MM.1S (cell line): ENCODE results near the gene KCNS1.
A peak's percentile ranks its signal among the peaks of the same experiment; 100 is the strongest.

ENCODE experiments used
- DNase-seq: peaks from one replicate; pipeline ENCODE4 v3.0.0-alpha.2; 2015
- H2AFZ ChIP-seq: fragments of 300-600 bp; sonication (generic); 2 replicates; pipeline ENCODE4 v1.6.0; 2016; ENCODE audit warnings: antibody characterized with exemption, low read length
- H3F3A ChIP-seq: fragments of 300-600 bp; sonication (generic); 2 replicates; pipeline ENCODE4 v1.6.1; 2016; ENCODE audit warnings: mild to moderate bottlenecking, antibody characterized with exemption, low read length, moderate library complexity, mixed read lengths; ENCODE audit not compliant: insufficient read depth
- H3K27ac ChIP-seq: fragments of 300-600 bp; sonication (generic); 2 replicates; pipeline ENCODE4 v1.5.1; 2016; ENCODE audit warnings: mild to moderate bottlenecking, low read length
- H3K27me3 ChIP-seq: fragments of 300-600 bp; sonication (generic); replicated peaks from 2 replicates; pipeline ENCODE4 v1.6.0; 2016; ENCODE audit warnings: low read length; ENCODE audit not compliant: insufficient read depth
- H3K36me3 ChIP-seq: fragments of 300-600 bp; sonication (generic); replicated peaks from 2 replicates; pipeline ENCODE4 v1.6.1; 2016; ENCODE audit warnings: mild to moderate bottlenecking, low read length, mixed read lengths; ENCODE audit not compliant: insufficient read depth
- H3K4me1 ChIP-seq: fragments of 300-600 bp; sonication (generic); 2 replicates; pipeline ENCODE4 v1.6.1; 2016; ENCODE audit warnings: low read length, mixed read lengths
- H3K4me2 ChIP-seq: fragments of 300-600 bp; sonication (generic); 2 replicates; pipeline ENCODE4 v1.6.0; 2016; ENCODE audit warnings: low read depth, low read length
- H3K4me3 ChIP-seq: fragments of 300-600 bp; sonication (generic); 2 replicates; pipeline ENCODE4 v1.5.1; 2016; ENCODE audit warnings: low read length, mixed read lengths
- H3K79me2 ChIP-seq: fragments of 300-600 bp; sonication (generic); 2 replicates; pipeline ENCODE4 v1.6.1; 2016; ENCODE audit warnings: mixed run types, low read length, mixed read lengths
- H3K9ac ChIP-seq: fragments of 300-600 bp; sonication (generic); 2 replicates; pipeline ENCODE4 v1.6.1; 2016; ENCODE audit warnings: low read length, mixed read lengths
- H3K9me2 ChIP-seq: fragments of 300-600 bp; sonication (generic); replicated peaks from 2 replicates; pipeline ENCODE4 v1.6.1; 2016; ENCODE audit warnings: mild to moderate bottlenecking, low read length, mixed read lengths; ENCODE audit not compliant: insufficient read depth
- H3K9me3 ChIP-seq: fragments of 300-600 bp; sonication (generic); replicated peaks from 2 replicates; pipeline ENCODE4 v1.6.1; 2016; ENCODE audit warnings: mild to moderate bottlenecking, low read length, mixed read lengths; ENCODE audit not compliant: insufficient read depth
- H4K20me1 ChIP-seq: fragments of 300-600 bp; sonication (generic); 2 replicates; pipeline ENCODE4 v1.6.1; 2016; ENCODE audit warnings: mild to moderate bottlenecking, low read length, moderate library complexity, mixed read lengths; ENCODE audit not compliant: insufficient read depth
- EZH2 ChIP-seq: fragments of 300-600 bp; sonication (generic); optimal IDR thresholded peaks from 2 replicates; pipeline ENCODE3; 2017; ENCODE audit warnings: low read depth, mild to moderate bottlenecking, antibody characterized with exemption, low read length, mixed read lengths
- EZH2phosphoT487 ChIP-seq: fragments of 300-600 bp; sonication (generic); IDR thresholded peaks from 2 replicates; pipeline ENCODE4 v1.6.1; 2018; ENCODE audit warnings: antibody characterized with exemption, low read length
- TF ChIP-seq, protein P1 (sequence below): fragments of 300-600 bp; sonication (generic); IDR thresholded peaks from 2 replicates; pipeline ENCODE4 v1.5.1; 2016; ENCODE audit warnings: antibody characterized with exemption, low read length, mixed read lengths

The KCNS1 gene

DNA sequence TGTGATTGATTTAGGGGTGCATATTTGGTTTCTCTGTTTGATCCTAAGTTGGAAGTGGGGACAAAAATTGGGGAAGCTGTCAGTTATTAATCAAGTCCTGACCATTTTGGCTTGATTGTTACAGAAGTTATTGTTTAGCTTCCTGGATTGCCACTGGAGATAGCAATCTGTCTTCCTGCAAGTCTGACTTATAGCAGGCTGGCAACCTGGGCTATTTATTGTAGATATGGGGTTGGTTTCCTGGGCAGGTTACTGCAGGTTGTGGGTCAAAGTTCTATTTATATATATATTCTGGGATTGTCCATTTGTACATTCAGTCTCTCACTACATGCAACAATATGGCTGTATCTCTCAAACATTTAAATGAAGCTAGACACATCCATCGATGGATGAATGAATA, 17.8 kb downstream of the KCNS1 start:
- TF ChIP-seq EZH2phosphoT487 (no peak), EZH2 (no peak)
- TF ChIP-seq, protein P1, sequence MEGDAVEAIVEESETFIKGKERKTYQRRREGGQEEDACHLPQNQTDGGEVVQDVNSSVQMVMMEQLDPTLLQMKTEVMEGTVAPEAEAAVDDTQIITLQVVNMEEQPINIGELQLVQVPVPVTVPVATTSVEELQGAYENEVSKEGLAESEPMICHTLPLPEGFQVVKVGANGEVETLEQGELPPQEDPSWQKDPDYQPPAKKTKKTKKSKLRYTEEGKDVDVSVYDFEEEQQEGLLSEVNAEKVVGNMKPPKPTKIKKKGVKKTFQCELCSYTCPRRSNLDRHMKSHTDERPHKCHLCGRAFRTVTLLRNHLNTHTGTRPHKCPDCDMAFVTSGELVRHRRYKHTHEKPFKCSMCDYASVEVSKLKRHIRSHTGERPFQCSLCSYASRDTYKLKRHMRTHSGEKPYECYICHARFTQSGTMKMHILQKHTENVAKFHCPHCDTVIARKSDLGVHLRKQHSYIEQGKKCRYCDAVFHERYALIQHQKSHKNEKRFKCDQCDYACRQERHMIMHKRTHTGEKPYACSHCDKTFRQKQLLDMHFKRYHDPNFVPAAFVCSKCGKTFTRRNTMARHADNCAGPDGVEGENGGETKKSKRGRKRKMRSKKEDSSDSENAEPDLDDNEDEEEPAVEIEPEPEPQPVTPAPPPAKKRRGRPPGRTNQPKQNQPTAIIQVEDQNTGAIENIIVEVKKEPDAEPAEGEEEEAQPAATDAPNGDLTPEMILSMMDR: no peak
- H3K4me3 ChIP-seq: no peak overlapping the region
- H2AFZ ChIP-seq: no peak overlapping the region
- H3K79me2 ChIP-seq: no peaks in the 10 kb centered on the region
- H3K4me2 ChIP-seq: no peak overlapping the region
- no peak for DNase-seq
- no peaks in the 10 kb centered on the region for H3K9me2 ChIP-seq
- H3K36me3 ChIP-seq: no peaks in the 10 kb centered on the region; the same call in 1 of the 2 replicates
- H3F3A ChIP-seq: no peaks in the 10 kb centered on the region
- H3K9me3 ChIP-seq: no peaks in the 10 kb centered on the region
- H3K9ac ChIP-seq: no peak overlapping the region
- H3K4me1 ChIP-seq: no peaks in the 10 kb centered on the region
- H3K27ac ChIP-seq: no peak overlapping the region
- no peaks in the 10 kb centered on the region for H3K27me3 ChIP-seq
- peaks cover 5% of the 10 kb centered on the region; the same call in 1 of the 2 replicates for H4K20me1 ChIP-seq

DNA sequence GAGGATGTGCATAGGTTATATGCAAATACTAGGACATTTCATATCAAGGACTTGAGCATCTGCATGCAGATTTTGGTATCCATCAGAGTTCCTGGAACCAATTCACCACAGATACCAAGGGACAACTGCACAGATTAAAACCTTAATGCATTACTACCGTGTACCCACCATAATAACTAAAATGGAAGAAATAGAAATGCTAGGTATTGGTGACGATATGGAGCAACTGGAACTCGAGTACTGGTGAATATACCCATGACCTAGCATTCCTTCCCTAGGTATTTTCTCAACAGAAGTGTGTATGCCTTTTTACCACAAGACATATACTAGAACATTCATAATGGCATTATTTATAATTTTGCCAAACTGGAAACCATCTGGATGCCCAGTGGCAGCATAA, 18.5 kb downstream of the KCNS1 start:
- no peak overlapping the region for H2AFZ ChIP-seq
- no peaks in the 10 kb centered on the region for H3K27me3 ChIP-seq
- no peaks in the 10 kb centered on the region for H3K9me2 ChIP-seq
- no peaks in the 10 kb centered on the region; the same call in 1 of the 2 replicates for H3K36me3 ChIP-seq
- H3K27ac ChIP-seq: no peak overlapping the region
- peaks cover 5% of the 10 kb centered on the region; the same call in 1 of the 2 replicates for H4K20me1 ChIP-seq
- H3K9ac ChIP-seq: no peak overlapping the region
- H3K4me2 ChIP-seq: no peak overlapping the region
- TF ChIP-seq EZH2 (no peak), EZH2phosphoT487 (no peak)
- TF ChIP-seq, protein P1: no peak
- no peaks in the 10 kb centered on the region for H3F3A ChIP-seq
- H3K4me1 ChIP-seq: no peaks in the 10 kb centered on the region
- no peaks in the 10 kb centered on the region for H3K79me2 ChIP-seq
- no peaks in the 10 kb centered on the region for H3K9me3 ChIP-seq
- no peak overlapping the region for H3K4me3 ChIP-seq
- DNase-seq: no peak

DNA sequence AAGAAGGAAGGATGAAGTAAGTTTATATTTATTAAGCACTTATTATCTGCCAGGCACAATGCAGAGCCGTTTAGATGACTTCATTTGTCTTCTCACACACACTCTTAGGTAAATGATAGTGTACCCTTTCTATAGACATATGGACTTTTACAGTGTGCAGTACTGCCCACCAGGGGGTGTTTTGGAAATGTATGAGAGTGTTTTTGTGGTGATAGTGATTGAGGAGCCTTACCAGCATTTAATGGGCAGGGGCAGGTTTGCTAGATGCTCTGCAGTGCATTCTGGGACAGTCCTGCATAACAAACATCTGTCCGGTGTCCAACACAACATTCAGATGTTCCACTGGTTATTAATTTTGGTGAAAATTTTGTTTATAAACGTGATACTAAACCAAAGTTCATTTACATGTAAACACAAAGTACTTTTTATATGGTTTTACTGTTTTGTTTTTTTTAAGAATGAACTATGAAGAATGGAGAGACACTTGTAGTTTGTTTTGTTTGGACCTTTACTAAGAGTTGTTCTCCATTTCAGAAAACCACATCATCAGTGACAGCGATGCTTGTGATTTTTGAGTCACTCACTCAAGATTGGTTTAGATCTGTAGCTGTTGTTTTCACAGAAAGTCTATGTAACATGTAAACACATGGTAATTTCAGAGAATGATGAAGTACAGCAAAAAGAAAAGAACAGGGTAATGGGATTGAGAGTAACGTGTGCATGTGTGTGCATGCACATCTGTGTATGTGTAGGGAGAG, 19.9 kb downstream of the KCNS1 start:
- H3K9me3 ChIP-seq: no peaks in the 10 kb centered on the region
- no peaks in the 10 kb centered on the region for H3K4me1 ChIP-seq
- no peak for TF ChIP-seq EZH2
- TF ChIP-seq, protein P1: peak; percentile 43
- peaks cover 5% of the 10 kb centered on the region; the same call in 1 of the 2 replicates for H4K20me1 ChIP-seq
- H3K36me3 ChIP-seq: peaks cover 8% of the 10 kb centered on the region; the same call in 1 of the 2 replicates
- H3K9ac ChIP-seq: no peak overlapping the region
- no peaks in the 10 kb centered on the region for H3K79me2 ChIP-seq
- H3K4me3 ChIP-seq: no peak overlapping the region
- no peak for DNase-seq
- H2AFZ ChIP-seq: no peak overlapping the region
- H3K9me2 ChIP-seq: no peaks in the 10 kb centered on the region
- no peak overlapping the region for H3K4me2 ChIP-seq
- H3K27me3 ChIP-seq: no peaks in the 10 kb centered on the region
- H3F3A ChIP-seq: no peaks in the 10 kb centered on the region
- no peak overlapping the region for H3K27ac ChIP-seq
